ENCODE data around the gene YWHAG. TPM values are rescaled to one million over a fixed set of nuclear protein-coding genes. Genes with fewer than 3 reads are reported as not detected.

YWHAG gene
- polyA plus RNA-seq, 1 experiment = 48.8 TPM

- peaks cover 9% of the 10 kb centered on the region for H3K36me3 ChIP-seq (ENCODE audit: control insufficient read depth, insufficient read depth, low read length)
- no peak overlapping the region for H3K4me3 ChIP-seq (ENCODE audit: low read depth, low read length)
- CTCF ChIA-PET = interaction anchor here (0.7 to 6.4 kb wide), 4 partner anchors 9 to 127 kb away, joined by 4 to 49 read pairs (median 18); no protein-coding TSS in a partner anchor
- POLR2A ChIA-PET = interaction anchor here (0.7 kb wide), 1 partner anchor 415 kb away, joined by 3 read pairs; no protein-coding TSS in a partner anchor
- H3K27me3 ChIP-seq (ENCODE audit: control insufficient read depth, insufficient read depth, low read length) = no peaks in the 10 kb centered on the region
- TF ChIP-seq, protein P1, sequence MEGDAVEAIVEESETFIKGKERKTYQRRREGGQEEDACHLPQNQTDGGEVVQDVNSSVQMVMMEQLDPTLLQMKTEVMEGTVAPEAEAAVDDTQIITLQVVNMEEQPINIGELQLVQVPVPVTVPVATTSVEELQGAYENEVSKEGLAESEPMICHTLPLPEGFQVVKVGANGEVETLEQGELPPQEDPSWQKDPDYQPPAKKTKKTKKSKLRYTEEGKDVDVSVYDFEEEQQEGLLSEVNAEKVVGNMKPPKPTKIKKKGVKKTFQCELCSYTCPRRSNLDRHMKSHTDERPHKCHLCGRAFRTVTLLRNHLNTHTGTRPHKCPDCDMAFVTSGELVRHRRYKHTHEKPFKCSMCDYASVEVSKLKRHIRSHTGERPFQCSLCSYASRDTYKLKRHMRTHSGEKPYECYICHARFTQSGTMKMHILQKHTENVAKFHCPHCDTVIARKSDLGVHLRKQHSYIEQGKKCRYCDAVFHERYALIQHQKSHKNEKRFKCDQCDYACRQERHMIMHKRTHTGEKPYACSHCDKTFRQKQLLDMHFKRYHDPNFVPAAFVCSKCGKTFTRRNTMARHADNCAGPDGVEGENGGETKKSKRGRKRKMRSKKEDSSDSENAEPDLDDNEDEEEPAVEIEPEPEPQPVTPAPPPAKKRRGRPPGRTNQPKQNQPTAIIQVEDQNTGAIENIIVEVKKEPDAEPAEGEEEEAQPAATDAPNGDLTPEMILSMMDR (IDR thresholded peaks at IDR 0.05; ENCODE audit: insufficient read depth, low read depth, low read length) = no peak
- DNase-seq (ENCODE audit: low read depth) = no peak
Measured at GRCh38 chr7:76304888-76305375, 53.9 kb downstream of the YWHAG start.

GRCh38 chr7:76303202-76304147 is 55.3 kb downstream of the YWHAG start:
- TF ChIP-seq, protein P1 (IDR thresholded peaks at IDR 0.05; ENCODE audit: insufficient read depth, low read depth, low read length) = no peak
- CTCF ChIA-PET = interaction anchor here (0.8 to 6.4 kb wide), 5 partner anchors 10 to 125 kb away, joined by 3 to 49 read pairs (median 5); no protein-coding TSS in a partner anchor
- peak overlapping the region; percentile 98 for H3K4me3 ChIP-seq (ENCODE audit: low read depth, low read length)

GRCh38 chr7:76302347-76303201 is 56.2 kb downstream of the YWHAG start, which contains the start of gene HSPB1:
HSPB1 (plus strand) TSS chr7:76302673; CDS start chr7:76302713, 40 bp downstream.
- Histone ChIP-seq H3K36me3 (ENCODE audit: control insufficient read depth, insufficient read depth, low read length) (peaks cover 9% of the 10 kb centered on the region), H3K4me3 (ENCODE audit: low read depth, low read length) (peak within 1 kb of the TSS; percentile 98), H3K27me3 (ENCODE audit: control insufficient read depth, insufficient read depth, low read length) (no peaks in the 10 kb centered on the region)
- ChIA-PET CTCF (interaction anchor here (0.8 to 5.3 kb wide), 7 partner anchors 8 to 124 kb away, joined by 3 to 30 read pairs (median 3); no protein-coding TSS in a partner anchor), POLR2A (no interaction called here)
- TF ChIP-seq, protein P1 (IDR thresholded peaks at IDR 0.05; ENCODE audit: insufficient read depth, low read depth, low read length) = no peak
- peak; percentile 68 for DNase-seq (ENCODE audit: low read depth)

More at GRCh38 chr7:76303202-76304147, 55.3 kb downstream of the YWHAG start:
- Histone ChIP-seq H3K36me3 (ENCODE audit: control insufficient read depth, insufficient read depth, low read length) (peaks cover 9% of the 10 kb centered on the region), H3K27me3 (ENCODE audit: control insufficient read depth, insufficient read depth, low read length) (no peaks in the 10 kb centered on the region)
- POLR2A ChIA-PET = no interaction called here
- peak; percentile 65 for DNase-seq (ENCODE audit: low read depth)

- no peak for DNase-seq (ENCODE audit: low read depth)
- TF ChIP-seq, protein P1 (IDR thresholded peaks at IDR 0.05; ENCODE audit: insufficient read depth, low read depth, low read length) = no peak
- Histone ChIP-seq H3K27me3 (ENCODE audit: control insufficient read depth, insufficient read depth, low read length) (no peaks in the 10 kb centered on the region), H3K4me3 (ENCODE audit: low read depth, low read length) (no peak overlapping the region), H3K36me3 (ENCODE audit: control insufficient read depth, insufficient read depth, low read length) (peaks cover 9% of the 10 kb centered on the region)
- ChIA-PET POLR2A (no interaction called here), CTCF (interaction anchor here (1.2 kb wide), 1 partner anchor 10 kb away, joined by 6 read pairs; no protein-coding TSS in a partner anchor)
Measured at GRCh38 chr7:76301000-76301399, 57.8 kb downstream of the YWHAG start.

Measured in BJ (cell line).